Gastrocnemius medialis (tissue), 4 donors: Measurements from ENCODE around the gene TRAF2. TPM values are rescaled to one million over a fixed set of nuclear protein-coding genes. Genes with fewer than 3 reads are reported as not detected.

Source experiments
- ATAC-seq, 2 donors: fragments of 150-250 bp; one replicate each; pipeline ENCODE4 v1.9.1; 2016
- DNase-seq, 2 donors: peaks; one replicate each; pipeline ENCODE4 v3.0.0-alpha.2; 2019
- H3K27ac ChIP-seq, 4 donors: fragments of 200-600 bp; sonication (generic); 1 replicate in 1 of 4; 2 replicates in 3 of 4; pipeline ENCODE4 v1.5.1; 2016 to 2018; ENCODE audit warnings: mild to moderate bottlenecking in 2 of 4, moderate library complexity in 1 of 4
- H3K27me3 ChIP-seq, 3 donors: fragments of 200-600 bp; sonication (generic) in 2 of 3; 1 replicate in 1 of 3; 2 replicates in 2 of 3; pipeline versions ENCODE4 v1.5.1 to v1.6.0; 2016 to 2019; ENCODE audit warnings: mild to moderate bottlenecking in 1 of 3, moderate library complexity in 1 of 3
- H3K36me3 ChIP-seq, 2 donors: fragments of 200-600 bp; sonication (generic) in 1 of 2; one replicate each; pipeline ENCODE4 v1.5.1; 2017 to 2018
- H3K4me1 ChIP-seq, 2 donors: fragments of 200-600 bp; sonication (generic) in 1 of 2; one replicate each; pipeline ENCODE4 v1.5.1; 2016 to 2017; ENCODE audit warnings: mild to moderate bottlenecking in 2 of 2
- H3K4me3 ChIP-seq, 4 donors: fragments of 200-600 bp; sonication (generic) in 3 of 4; 1 replicate in 1 of 4; 2 replicates in 3 of 4; pipeline ENCODE4 v1.5.1; 2016 to 2019; ENCODE audit warnings: mild to moderate bottlenecking in 2 of 4
- H3K9me3 ChIP-seq, 3 donors: fragments of 200-600 bp; sonication (generic) in 2 of 3; 1 replicate in 1 of 3; 2 replicates in 2 of 3; pipeline ENCODE4 v1.5.1; 2016 to 2019
- POLR2A ChIP-seq, 2 donors: fragments of 450-650 bp; IDR thresholded peaks; one replicate each; pipeline ENCODE4 v1.6.1; 2017; ENCODE audit warnings: antibody characterized with exemption in 2 of 2, mild to moderate bottlenecking in 2 of 2, moderate library complexity in 2 of 2
- in situ Hi-C, 4 donors: fragments of 200-750 bp; cut with MboI; loops; one replicate each; pipeline versions ENCODE4 v1.15.0 to v1.8.0; 2017; ENCODE audit warnings: low sequenced_read_pairs in 4 of 4
- intact Hi-C: fragments of 100-400 bp; cut with DNase I; formaldehyde crosslinking; loops from one replicate; pipeline ENCODE4 v1.15.1; 2023; ENCODE audit warnings: low total_unique reads
- total RNA-seq, 4 donors: library from RNA; depleted of rRNA; stranded (reverse); fragments of >200 nt; gene quantifications; one replicate each; pipeline versions ENCODE4 v1.1.0 to v1.2.3, GENCODE V29; 2016
- TF ChIP-seq, protein P1 (sequence below), 5 experiments: fragments of 450-650 bp in 3 of 5; fragments of 200-600 bp in 2 of 5; sonication (generic) in 2 of 5; IDR thresholded peaks in 4 of 5; conservative IDR thresholded peaks in 1 of 5; 1 replicate in 4 of 5; 2 replicates in 1 of 5; pipeline ENCODE4 v1.5.1; 2016 to 2019; ENCODE audit warnings: antibody characterized with exemption in 5 of 5, mild to moderate bottlenecking in 3 of 5, moderate library complexity in 3 of 5

Gene TRAF2
- total RNA-seq, 4 donors from 2014 or later, result 3.5 to 6.6 (median 4.8) TPM

DNA sequence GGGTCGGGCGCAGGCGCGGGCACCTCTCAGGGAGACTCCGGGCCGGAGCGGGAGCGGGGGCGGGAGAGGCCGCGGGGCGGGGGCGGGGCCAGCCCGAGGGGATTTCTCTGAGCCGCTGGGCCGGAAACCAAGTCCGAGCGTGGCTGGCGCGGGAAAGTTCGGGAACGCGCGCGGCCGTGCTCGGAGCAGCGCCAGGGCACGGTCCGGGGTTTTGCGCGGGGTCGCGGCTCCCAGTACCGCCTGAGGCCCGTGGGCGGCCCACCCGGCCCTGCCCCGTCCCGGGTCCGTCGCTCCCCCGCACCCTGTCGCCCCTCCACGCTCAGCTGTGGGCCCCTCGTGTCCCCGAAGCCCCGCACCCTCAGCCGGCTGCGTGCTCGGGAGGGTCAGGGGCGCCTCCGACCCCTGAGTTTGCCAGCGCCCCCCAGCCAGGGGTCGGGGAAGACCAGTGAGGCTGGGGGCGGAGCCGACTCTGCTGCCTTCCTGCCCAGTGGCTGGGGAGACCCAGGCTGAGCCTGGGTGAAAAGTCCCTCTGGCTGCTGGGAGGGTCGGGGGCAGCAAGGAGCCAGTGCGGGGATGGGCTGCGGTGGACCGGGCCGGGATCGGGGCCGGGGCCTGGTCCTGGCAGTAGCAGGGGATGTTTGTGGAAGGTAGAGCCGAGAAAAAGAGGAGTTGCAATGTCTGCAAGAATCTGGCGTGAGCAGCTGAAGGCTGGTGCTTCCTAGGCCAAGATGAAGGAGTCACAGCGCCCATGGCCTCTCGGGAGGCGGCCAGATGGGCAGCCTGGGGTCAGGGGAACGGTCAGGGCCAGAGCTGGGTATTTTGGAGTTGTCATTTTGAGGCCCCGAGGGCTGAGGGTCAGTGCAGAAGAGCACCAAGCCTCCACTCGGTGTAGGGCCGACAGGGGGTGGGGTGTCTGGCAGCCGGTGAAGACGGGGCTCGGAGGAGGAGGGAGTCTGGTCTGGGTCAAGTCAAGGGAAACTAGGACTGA lies 588 bp downstream of the TRAF2 start:
- intact Hi-C loops, result loop anchor here (1.0 to 5.0 kb wide), 7 partner anchors 21 to 200 kb away; partner anchors contain the start of genes EDF1, FBXW5, MAN1B1 and PAXX
- Histone ChIP-seq H3K27me3 (no peaks in the 10 kb centered on the region), H3K27ac (peak overlapping the region; percentile 84 to 92 (median 90)), H3K9me3 (no peaks in the 10 kb centered on the region), H3K4me1 (peaks cover 13 to 14% of the 10 kb centered on the region in 2 donors), H3K36me3 (peaks cover 0 to 7% of the 10 kb centered on the region in 2 donors), H3K4me3 (peak overlapping the region; percentile 75 to 91 (median 82))
- peak; percentile 65 to 66 for ATAC-seq
- no peak for DNase-seq
- in situ Hi-C loops, result no loop called here
- no peak for TF ChIP-seq POLR2A (IDR thresholded peaks at IDR 0.05)
- TF ChIP-seq, protein P1, sequence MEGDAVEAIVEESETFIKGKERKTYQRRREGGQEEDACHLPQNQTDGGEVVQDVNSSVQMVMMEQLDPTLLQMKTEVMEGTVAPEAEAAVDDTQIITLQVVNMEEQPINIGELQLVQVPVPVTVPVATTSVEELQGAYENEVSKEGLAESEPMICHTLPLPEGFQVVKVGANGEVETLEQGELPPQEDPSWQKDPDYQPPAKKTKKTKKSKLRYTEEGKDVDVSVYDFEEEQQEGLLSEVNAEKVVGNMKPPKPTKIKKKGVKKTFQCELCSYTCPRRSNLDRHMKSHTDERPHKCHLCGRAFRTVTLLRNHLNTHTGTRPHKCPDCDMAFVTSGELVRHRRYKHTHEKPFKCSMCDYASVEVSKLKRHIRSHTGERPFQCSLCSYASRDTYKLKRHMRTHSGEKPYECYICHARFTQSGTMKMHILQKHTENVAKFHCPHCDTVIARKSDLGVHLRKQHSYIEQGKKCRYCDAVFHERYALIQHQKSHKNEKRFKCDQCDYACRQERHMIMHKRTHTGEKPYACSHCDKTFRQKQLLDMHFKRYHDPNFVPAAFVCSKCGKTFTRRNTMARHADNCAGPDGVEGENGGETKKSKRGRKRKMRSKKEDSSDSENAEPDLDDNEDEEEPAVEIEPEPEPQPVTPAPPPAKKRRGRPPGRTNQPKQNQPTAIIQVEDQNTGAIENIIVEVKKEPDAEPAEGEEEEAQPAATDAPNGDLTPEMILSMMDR (IDR thresholded peaks at IDR 0.05 in 4 of 5, conservative IDR thresholded peaks at IDR 0.05 in 1 of 5), result no peak

DNA sequence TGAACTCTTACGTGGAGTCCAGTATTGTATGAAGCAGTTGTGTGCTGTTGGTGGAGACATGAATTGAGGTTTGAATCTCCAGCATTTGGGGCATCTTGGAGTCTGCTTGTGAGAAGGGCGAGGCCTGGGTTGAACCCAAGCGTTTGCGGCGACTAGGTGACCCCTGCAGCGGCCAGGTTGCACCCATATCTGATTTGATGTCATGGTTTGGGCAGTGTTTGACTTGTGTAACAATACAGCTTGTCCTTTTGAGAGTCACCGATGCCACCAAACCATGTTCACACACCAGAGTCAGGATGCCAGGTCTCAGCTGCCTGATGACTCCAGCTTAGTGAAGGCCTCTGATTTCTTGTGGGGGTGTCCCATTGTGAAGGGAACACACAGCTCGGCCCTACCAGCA lies 2.1 kb downstream of the TRAF2 start:
- ATAC-seq (no peak), DNase-seq (no peak)
- in situ Hi-C loops (no loop called here), intact Hi-C loops (loop anchor here (5.0 kb wide), 3 partner anchors 39 to 199 kb away; partner anchors contain the start of genes FBXW5 and MAN1B1)
- Histone ChIP-seq H3K4me3 (no peak overlapping the region), H3K9me3 (no peaks in the 10 kb centered on the region), H3K4me1 (peaks cover 9 to 14% of the 10 kb centered on the region in 2 donors), H3K36me3 (peaks cover 0 to 7% of the 10 kb centered on the region in 2 donors), H3K27ac (no peak overlapping the region), H3K27me3 (no peaks in the 10 kb centered on the region)
- TF ChIP-seq POLR2A (IDR thresholded peaks at IDR 0.05), result no peak
- TF ChIP-seq, protein P1 (IDR thresholded peaks at IDR 0.05 in 4 of 5, conservative IDR thresholded peaks at IDR 0.05 in 1 of 5), result no peak

DNA sequence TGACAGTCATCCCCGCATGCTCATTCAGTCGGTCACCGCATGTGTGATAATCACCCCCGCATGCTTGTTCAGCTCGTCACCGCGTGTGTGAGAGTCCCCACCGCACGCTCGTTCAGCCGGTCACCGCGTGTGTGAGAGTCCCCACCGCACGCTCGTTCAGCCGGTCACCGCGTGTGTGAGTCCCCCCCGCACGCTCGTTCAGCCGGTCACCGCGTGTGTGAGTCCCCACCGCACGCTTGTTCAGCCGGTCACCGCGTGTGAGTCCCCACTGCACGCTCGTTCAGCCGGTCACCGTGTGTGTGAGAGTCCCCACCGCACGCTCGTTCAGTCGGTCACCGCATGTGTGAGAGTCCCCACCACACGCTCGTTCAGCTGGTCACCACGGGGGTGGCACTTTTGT lies 3.5 kb downstream of the TRAF2 start:
- Histone ChIP-seq H3K27ac (no peak overlapping the region), H3K4me3 (no peak overlapping the region), H3K36me3 (peaks cover 0 to 7% of the 10 kb centered on the region in 2 donors), H3K27me3 (no peaks in the 10 kb centered on the region), H3K4me1 (peaks cover 9 to 14% of the 10 kb centered on the region in 2 donors), H3K9me3 (no peaks in the 10 kb centered on the region)
- in situ Hi-C loops (no loop called here), intact Hi-C loops (loop anchor here (5.0 kb wide), 3 partner anchors 37 to 197 kb away; partner anchors contain the start of genes FBXW5 and MAN1B1)
- no peak for ATAC-seq
- DNase-seq, result no peak
- TF ChIP-seq, protein P1 (IDR thresholded peaks at IDR 0.05 in 4 of 5, conservative IDR thresholded peaks at IDR 0.05 in 1 of 5), result no peak
- no peak for TF ChIP-seq POLR2A (IDR thresholded peaks at IDR 0.05)

DNA sequence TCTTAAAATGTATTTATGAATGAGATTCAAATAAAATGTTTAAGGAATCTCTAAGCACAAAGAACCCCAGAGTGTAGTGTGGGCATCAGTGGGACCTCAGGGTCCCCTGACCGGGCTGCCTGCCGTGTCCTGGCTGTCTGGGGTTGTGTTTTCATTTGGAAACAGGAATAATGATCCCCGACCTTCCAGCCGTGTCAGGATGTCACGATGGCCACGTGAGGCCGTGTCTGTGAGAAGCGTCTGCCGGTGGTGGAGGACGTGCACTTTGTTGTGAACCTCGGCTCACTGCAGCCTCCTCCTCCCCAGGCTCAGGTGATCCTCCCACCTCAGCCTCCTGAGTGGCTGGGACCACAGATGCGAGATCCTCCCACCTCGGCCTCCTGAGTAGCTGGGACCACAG lies 4.3 kb downstream of the TRAF2 start:
- H3K9me3 ChIP-seq, result no peaks in the 10 kb centered on the region
- intact Hi-C loops, result no loop called here
- DNase-seq (no peak), ATAC-seq (no peak)
- in situ Hi-C loops, result no loop called here
- no peaks in the 10 kb centered on the region for H3K27me3 ChIP-seq
- H3K27ac ChIP-seq, result no peak overlapping the region
- no peak overlapping the region for H3K4me3 ChIP-seq
- H3K4me1 ChIP-seq, result peaks cover 9 to 14% of the 10 kb centered on the region in 2 donors
- peaks cover 0 to 7% of the 10 kb centered on the region in 2 donors for H3K36me3 ChIP-seq
- TF ChIP-seq, protein P1 (IDR thresholded peaks at IDR 0.05 in 4 of 5, conservative IDR thresholded peaks at IDR 0.05 in 1 of 5), result no peak
- TF ChIP-seq POLR2A (IDR thresholded peaks at IDR 0.05), result no peak
